ENCODE results near the gene PKP3. TPM values are rescaled to one million over a fixed set of nuclear protein-coding genes. Genes with fewer than 3 reads are reported as not detected.
A peak's percentile ranks its signal among the peaks of the same experiment; 100 is the strongest.

Gene PKP3
- total and polyA plus RNA-seq, 9 of the 15 experiments (the other 6 are each of a cell fraction or from before 2014, with no cell fraction given): 0.11 to 110 (median 30.7) TPM

DNA sequence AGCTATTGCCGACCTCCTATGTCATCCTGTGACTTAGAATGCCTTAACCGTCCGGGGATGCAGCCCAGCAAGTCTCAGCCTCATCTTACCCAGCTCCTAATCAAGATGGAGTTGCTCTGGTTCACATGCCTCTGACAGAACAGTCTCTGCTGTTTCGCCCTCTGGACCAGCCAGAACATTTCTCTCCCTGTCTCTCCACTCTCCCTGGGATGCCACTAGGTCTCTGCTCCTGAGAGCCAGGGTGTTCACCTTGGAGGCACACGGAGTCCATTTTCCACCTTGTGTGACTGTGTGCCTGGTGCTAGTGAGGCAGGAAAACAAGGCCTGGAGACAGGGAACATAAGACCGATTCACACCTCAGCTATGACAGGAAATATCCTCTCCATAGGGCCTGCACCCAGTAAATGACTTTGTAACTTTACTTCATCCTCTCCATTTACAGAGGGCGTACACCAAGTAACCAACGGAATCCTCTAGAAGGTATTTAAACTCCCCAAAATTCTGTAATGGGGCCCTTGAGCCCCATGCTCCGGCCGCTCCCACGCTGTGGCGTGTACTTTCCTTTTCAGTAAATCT is 41.5 kb upstream of the PKP3 start (continued):
- TF ChIP-seq SIN3B (IDR thresholded peaks at IDR 0.05; ENCODE audit: low read depth) (no peak), BRCA1 (IDR thresholded peaks at IDR 0.05) (no peak), BRCA1 (CRISPR knock-in tag; IDR thresholded peaks at IDR 0.05) (no peak), MCM3 (IDR thresholded peaks at IDR 0.05) (no peak), CAMTA2 (CRISPR knock-in tag; conservative IDR thresholded peaks at IDR 0.05) (0 out of 2 replicates have a peak, but pooled peaks have one; percentile 14), ERF (CRISPR knock-in tag; IDR thresholded peaks at IDR 0.05) (peak; percentile 98), ZNF124 (CRISPR knock-in tag; IDR thresholded peaks at IDR 0.05) (no peak), PPARD (CRISPR knock-in tag; IDR thresholded peaks at IDR 0.05) (peak; percentile 86), ZFPM2 (CRISPR knock-in tag; IDR thresholded peaks at IDR 0.05) (0 out of 2 replicates have a peak, but pooled peaks have one; percentile 56), ZNF668 (CRISPR knock-in tag; IDR thresholded peaks at IDR 0.05) (peak; percentile 98), TARDBP (IDR thresholded peaks at IDR 0.05) (no peak), HLTF (IDR thresholded peaks at IDR 0.05) (no peak), CBFA2T2 (conservative IDR thresholded peaks at IDR 0.05) (no peak), TSC22D4 (tag; IDR thresholded peaks at IDR 0.05) (no peak), ZNF583 (CRISPR knock-in tag; IDR thresholded peaks at IDR 0.05) (peak; percentile 99), ZNF197 (CRISPR knock-in tag; IDR thresholded peaks at IDR 0.05; ENCODE audit: low read depth) (peak; percentile 82; the same call in 1 of the 2 replicates), CBX5 (IDR thresholded peaks at IDR 0.05; ENCODE audit: borderline replicate concordance, low read depth) (no peak), KLF13 (tag; IDR thresholded peaks at IDR 0.05; ENCODE audit: borderline replicate concordance, low read depth) (peak; percentile 90), HNRNPH1 (optimal IDR thresholded peaks at IDR 0.05; ENCODE audit: low read depth, low read length) (no peak), ZNF174 (CRISPR knock-in tag; IDR thresholded peaks at IDR 0.05) (no peak), CC2D1A (IDR thresholded peaks at IDR 0.05) (no peak), ETS2 (tag; IDR thresholded peaks at IDR 0.05; ENCODE audit: borderline replicate concordance, poor library complexity, severe bottlenecking) (peak; percentile 81), TFAM (CRISPR knock-in tag; conservative IDR thresholded peaks at IDR 0.05) (no peak), ZNF3 (CRISPR knock-in tag; IDR thresholded peaks at IDR 0.05) (peak; percentile 52; the same call in 1 of the 2 replicates), PHF21A (IDR thresholded peaks at IDR 0.05; ENCODE audit: borderline replicate concordance, low read depth) (no peak)
- TF ChIP-seq, protein P1, sequence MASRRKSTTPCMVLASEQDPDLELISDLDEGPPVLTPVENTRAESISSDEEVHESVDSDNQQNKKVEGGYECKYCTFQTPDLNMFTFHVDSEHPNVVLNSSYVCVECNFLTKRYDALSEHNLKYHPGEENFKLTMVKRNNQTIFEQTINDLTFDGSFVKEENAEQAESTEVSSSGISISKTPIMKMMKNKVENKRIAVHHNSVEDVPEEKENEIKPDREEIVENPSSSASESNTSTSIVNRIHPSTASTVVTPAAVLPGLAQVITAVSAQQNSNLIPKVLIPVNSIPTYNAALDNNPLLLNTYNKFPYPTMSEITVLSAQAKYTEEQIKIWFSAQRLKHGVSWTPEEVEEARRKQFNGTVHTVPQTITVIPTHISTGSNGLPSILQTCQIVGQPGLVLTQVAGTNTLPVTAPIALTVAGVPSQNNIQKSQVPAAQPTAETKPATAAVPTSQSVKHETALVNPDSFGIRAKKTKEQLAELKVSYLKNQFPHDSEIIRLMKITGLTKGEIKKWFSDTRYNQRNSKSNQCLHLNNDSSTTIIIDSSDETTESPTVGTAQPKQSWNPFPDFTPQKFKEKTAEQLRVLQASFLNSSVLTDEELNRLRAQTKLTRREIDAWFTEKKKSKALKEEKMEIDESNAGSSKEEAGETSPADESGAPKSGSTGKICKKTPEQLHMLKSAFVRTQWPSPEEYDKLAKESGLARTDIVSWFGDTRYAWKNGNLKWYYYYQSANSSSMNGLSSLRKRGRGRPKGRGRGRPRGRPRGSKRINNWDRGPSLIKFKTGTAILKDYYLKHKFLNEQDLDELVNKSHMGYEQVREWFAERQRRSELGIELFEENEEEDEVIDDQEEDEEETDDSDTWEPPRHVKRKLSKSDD (conservative IDR thresholded peaks at IDR 0.05; ENCODE audit: low read length): no peak
- TF ChIP-seq, protein P2, sequence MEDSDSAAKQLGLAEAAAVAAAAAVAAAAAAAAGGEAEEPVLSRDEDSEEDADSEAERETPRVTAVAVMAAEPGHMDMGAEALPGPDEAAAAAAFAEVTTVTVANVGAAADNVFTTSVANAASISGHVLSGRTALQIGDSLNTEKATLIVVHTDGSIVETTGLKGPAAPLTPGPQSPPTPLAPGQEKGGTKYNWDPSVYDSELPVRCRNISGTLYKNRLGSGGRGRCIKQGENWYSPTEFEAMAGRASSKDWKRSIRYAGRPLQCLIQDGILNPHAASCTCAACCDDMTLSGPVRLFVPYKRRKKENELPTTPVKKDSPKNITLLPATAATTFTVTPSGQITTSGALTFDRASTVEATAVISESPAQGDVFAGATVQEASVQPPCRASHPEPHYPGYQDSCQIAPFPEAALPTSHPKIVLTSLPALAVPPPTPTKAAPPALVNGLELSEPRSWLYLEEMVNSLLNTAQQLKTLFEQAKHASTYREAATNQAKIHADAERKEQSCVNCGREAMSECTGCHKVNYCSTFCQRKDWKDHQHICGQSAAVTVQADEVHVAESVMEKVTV (CRISPR knock-in tag; IDR thresholded peaks at IDR 0.05): 0 out of 2 replicates have a peak, but pooled peaks have one; percentile 5

Data from K562 (cell line).